Suprapubic skin (tissue), 4 donors: ENCODE results near the gene RAP1GAP.

Source experiments
- EP300 ChIP-seq: sonication (generic); formaldehyde crosslinking; IDR thresholded peaks from one replicate; pipeline ENCODE4 v1.6.1; 2017; ENCODE audit warnings: antibody characterized with exemption
- POLR2A ChIP-seq, 2 donors: fragments of 450-650 bp; IDR thresholded peaks; one replicate each; pipeline ENCODE4 v1.6.1; 2017; ENCODE audit warnings: antibody characterized with exemption in 2 of 2, mild to moderate bottlenecking in 2 of 2, moderate library complexity in 2 of 2
- POLR2AphosphoS5 ChIP-seq, 3 donors: sonication (generic); formaldehyde crosslinking; IDR thresholded peaks; one replicate each; pipeline ENCODE4 v1.6.1; 2017; ENCODE audit warnings: antibody characterized with exemption in 3 of 3
- TF ChIP-seq, protein P1 (sequence below), 2 donors: fragments of 200-600 bp in 1 of 2; fragments of 450-650 bp in 1 of 2; sonication (generic) in 1 of 2; IDR thresholded peaks; one replicate each; pipeline ENCODE4 v1.5.1; 2016 to 2019; ENCODE audit warnings: antibody characterized with exemption in 2 of 2, mild to moderate bottlenecking in 1 of 2, moderate library complexity in 1 of 2

DNA sequence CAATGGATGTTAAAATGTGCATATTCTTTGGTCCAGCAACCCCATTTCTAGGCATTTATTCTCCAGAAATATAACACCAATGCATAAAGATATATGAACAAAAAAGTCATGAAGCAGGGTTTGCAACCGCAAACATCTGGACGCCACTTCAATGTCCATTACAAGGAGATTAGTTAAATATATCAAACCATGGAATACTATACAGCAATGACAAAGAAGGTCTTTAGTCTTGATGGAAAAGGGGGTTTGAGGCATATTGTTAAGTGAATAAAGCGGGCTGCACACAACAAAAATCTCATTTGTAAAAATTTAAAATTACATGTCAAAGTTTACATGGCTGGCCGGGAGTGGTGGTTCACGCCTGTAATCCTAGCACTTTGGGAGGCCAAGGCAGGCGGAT lies 31.6 kb downstream of the RAP1GAP start:
- TF ChIP-seq, protein P1, sequence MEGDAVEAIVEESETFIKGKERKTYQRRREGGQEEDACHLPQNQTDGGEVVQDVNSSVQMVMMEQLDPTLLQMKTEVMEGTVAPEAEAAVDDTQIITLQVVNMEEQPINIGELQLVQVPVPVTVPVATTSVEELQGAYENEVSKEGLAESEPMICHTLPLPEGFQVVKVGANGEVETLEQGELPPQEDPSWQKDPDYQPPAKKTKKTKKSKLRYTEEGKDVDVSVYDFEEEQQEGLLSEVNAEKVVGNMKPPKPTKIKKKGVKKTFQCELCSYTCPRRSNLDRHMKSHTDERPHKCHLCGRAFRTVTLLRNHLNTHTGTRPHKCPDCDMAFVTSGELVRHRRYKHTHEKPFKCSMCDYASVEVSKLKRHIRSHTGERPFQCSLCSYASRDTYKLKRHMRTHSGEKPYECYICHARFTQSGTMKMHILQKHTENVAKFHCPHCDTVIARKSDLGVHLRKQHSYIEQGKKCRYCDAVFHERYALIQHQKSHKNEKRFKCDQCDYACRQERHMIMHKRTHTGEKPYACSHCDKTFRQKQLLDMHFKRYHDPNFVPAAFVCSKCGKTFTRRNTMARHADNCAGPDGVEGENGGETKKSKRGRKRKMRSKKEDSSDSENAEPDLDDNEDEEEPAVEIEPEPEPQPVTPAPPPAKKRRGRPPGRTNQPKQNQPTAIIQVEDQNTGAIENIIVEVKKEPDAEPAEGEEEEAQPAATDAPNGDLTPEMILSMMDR (IDR thresholded peaks at IDR 0.05): no peak
- TF ChIP-seq EP300 (no peak), POLR2A (IDR thresholded peaks at IDR 0.05) (no peak), POLR2AphosphoS5 (IDR thresholded peaks at IDR 0.05) (no peak)
